HL-60 (cell line): Measurements from ENCODE around the gene RAET1L.
"Not testable (repeated sequence)": the region's sequence is repeated elsewhere in the genome, so short reads cannot be mapped to it uniquely, and the experiment has no call there.

Experiments
- DNase-seq, 2 experiments: peaks; one replicate each; pipeline ENCODE4 v3.0.0-alpha.2; 2010 to 2020; ENCODE audit warnings: low read depth in 1 of 2, low spot score in 1 of 2
- H3K27ac ChIP-seq: fragments of 250-450 bp; sonication (Bioruptor Pico); replicated peaks from 2 replicates; pipeline ENCODE4 v1.5.1; 2020; ENCODE audit warnings: mild to moderate bottlenecking, moderate library complexity
- H3K27me3 ChIP-seq: fragments of 250-450 bp; sonication (Bioruptor Pico); 2 replicates; pipeline ENCODE4 v1.5.1; 2021; ENCODE audit warnings: mild to moderate bottlenecking, moderate library complexity; ENCODE audit not compliant: insufficient read depth, poor library complexity, severe bottlenecking
- H3K4me3 ChIP-seq: replicated peaks from 2 replicates; pipeline ENCODE4 v1.5.1; 2011; ENCODE audit warnings: mild to moderate bottlenecking, control low read depth, low read length; ENCODE audit not compliant: insufficient read depth
- GABPA ChIP-seq: IDR thresholded peaks from 2 replicates; pipeline ENCODE4 v1.6.1; 2012; ENCODE audit warnings: low read depth
- POLR2AphosphoS5 ChIP-seq: IDR thresholded peaks from 2 replicates; pipeline ENCODE4 v1.6.1; 2012; ENCODE audit warnings: low read depth
- SPI1 ChIP-seq: IDR thresholded peaks from 2 replicates; pipeline ENCODE4 v1.6.1; 2012; ENCODE audit warnings: low read depth, mild to moderate bottlenecking, borderline replicate concordance
- TF ChIP-seq, protein P1 (sequence below): IDR thresholded peaks from one replicate; pipeline ENCODE4 v1.5.1; 2011; ENCODE audit warnings: low read length, control low read depth, inconsistent platforms; ENCODE audit not compliant: insufficient read depth
- TF ChIP-seq, protein P2 (sequence below): IDR thresholded peaks from 2 replicates; pipeline ENCODE4 v1.6.1; 2012; ENCODE audit warnings: low read depth; ENCODE audit not compliant: insufficient replicate concordance

RAET1L gene

DNA sequence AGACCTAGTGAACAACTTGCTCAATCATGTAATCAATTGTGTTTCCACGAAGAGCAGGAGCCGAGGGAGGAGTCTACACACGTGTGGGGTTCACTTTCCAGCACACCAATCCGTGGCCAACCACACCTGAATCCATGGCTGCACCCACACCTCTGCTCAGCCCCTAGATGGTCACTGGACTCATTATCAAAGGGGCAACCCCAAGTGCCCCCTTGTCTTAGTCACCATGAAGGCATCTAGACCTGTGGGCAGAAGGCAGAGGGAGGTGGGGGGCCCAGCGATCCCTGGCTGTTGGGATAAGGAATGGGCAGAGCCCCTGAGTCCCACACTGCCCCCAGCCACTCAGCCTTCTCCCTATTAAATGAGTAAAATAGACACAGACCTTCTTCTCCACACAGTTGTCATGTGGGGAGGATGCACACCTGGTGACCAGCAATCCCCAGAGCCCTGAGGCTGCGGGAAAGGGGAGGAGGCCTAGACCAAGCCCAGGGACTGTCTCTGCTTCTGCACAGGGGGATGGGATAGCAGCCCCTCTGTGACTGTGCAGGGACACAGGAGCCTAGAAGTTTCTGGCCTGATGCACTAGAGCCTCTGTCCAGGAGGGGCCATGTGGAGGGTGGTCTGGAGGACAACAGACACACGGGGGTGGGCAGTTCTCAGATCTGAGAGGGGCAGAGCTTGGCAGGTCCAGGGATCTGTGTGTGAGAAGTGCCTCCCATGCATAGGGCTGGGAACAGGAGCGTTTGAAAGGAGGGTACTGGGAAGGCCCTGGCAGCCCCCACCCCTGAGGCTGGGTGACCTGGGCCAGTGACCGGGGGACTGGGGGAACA is 1.9 kb upstream of the RAET1L start:
- TF ChIP-seq GABPA (no peak), SPI1 (no peak), POLR2AphosphoS5 (no peak)
- TF ChIP-seq, protein P1, sequence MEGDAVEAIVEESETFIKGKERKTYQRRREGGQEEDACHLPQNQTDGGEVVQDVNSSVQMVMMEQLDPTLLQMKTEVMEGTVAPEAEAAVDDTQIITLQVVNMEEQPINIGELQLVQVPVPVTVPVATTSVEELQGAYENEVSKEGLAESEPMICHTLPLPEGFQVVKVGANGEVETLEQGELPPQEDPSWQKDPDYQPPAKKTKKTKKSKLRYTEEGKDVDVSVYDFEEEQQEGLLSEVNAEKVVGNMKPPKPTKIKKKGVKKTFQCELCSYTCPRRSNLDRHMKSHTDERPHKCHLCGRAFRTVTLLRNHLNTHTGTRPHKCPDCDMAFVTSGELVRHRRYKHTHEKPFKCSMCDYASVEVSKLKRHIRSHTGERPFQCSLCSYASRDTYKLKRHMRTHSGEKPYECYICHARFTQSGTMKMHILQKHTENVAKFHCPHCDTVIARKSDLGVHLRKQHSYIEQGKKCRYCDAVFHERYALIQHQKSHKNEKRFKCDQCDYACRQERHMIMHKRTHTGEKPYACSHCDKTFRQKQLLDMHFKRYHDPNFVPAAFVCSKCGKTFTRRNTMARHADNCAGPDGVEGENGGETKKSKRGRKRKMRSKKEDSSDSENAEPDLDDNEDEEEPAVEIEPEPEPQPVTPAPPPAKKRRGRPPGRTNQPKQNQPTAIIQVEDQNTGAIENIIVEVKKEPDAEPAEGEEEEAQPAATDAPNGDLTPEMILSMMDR = no peak
- TF ChIP-seq, protein P2, sequence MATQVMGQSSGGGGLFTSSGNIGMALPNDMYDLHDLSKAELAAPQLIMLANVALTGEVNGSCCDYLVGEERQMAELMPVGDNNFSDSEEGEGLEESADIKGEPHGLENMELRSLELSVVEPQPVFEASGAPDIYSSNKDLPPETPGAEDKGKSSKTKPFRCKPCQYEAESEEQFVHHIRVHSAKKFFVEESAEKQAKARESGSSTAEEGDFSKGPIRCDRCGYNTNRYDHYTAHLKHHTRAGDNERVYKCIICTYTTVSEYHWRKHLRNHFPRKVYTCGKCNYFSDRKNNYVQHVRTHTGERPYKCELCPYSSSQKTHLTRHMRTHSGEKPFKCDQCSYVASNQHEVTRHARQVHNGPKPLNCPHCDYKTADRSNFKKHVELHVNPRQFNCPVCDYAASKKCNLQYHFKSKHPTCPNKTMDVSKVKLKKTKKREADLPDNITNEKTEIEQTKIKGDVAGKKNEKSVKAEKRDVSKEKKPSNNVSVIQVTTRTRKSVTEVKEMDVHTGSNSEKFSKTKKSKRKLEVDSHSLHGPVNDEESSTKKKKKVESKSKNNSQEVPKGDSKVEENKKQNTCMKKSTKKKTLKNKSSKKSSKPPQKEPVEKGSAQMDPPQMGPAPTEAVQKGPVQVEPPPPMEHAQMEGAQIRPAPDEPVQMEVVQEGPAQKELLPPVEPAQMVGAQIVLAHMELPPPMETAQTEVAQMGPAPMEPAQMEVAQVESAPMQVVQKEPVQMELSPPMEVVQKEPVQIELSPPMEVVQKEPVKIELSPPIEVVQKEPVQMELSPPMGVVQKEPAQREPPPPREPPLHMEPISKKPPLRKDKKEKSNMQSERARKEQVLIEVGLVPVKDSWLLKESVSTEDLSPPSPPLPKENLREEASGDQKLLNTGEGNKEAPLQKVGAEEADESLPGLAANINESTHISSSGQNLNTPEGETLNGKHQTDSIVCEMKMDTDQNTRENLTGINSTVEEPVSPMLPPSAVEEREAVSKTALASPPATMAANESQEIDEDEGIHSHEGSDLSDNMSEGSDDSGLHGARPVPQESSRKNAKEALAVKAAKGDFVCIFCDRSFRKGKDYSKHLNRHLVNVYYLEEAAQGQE = no peak
- Histone ChIP-seq H3K4me3 (no peak overlapping the region), H3K27ac (no peak overlapping the region), H3K27me3 (peaks cover 16% of the 10 kb centered on the region)
- DNase-seq = no peak

DNA sequence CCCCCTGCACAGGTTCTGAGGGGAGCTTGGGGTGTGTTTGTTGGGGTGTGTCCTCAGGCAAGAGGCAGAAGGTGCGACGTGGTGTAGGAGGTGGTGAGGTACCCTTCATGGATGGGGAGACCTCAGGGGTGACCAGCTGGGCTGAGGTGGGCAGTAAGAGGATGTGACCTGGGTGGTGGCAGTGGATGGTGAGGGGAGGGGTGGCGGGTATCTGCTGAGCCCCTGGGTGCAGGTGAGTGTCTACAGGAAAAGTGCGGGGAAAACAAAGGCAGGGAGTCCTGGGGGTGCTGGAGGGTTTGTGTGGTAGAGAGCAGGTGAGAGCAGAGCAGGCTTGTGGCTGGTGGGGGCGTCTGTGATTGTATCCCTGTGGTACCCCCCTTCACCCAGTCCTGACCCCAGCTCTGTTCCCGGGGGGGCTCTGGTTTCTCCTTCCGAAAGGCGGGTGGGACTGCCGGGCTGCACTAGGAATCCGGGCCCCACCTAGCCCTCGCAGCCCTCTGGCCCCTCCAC is 631 bp downstream of the RAET1L start:
- H3K4me3 ChIP-seq = no peak overlapping the region

DNA sequence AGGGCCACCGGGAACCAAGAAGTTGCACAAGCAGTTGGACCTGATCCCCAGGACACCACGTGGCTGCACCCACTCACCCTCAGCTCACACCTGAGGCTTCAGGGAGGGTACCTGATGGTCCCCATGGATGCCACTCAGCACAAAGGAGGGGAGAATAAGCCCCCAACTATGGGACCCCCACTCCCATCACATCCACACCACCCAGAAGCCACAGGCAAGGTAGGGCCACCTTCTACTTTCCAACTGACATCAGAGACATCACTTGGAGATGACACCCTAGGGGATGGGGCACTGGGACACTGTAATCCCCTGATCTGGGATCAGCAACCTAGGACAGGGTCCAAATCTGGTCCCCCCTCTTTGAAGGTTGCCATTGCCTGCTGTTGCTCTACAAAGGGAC is 1.3 kb downstream of the RAET1L start:
- peaks cover 16% of the 10 kb centered on the region for H3K27me3 ChIP-seq
- not testable (repeated sequence) for H3K27ac ChIP-seq, DNase-seq, H3K4me3 ChIP-seq

More for the DNA sequence above, 631 bp downstream of the RAET1L start:
- no peak for TF ChIP-seq GABPA
- no peak for TF ChIP-seq POLR2AphosphoS5
- TF ChIP-seq, protein P2 = no peak
- TF ChIP-seq, protein P1 = no peak
- no peak for TF ChIP-seq SPI1
- no peak overlapping the region for H3K27ac ChIP-seq
- H3K27me3 ChIP-seq = peaks cover 16% of the 10 kb centered on the region
- DNase-seq = no peak

DNA sequence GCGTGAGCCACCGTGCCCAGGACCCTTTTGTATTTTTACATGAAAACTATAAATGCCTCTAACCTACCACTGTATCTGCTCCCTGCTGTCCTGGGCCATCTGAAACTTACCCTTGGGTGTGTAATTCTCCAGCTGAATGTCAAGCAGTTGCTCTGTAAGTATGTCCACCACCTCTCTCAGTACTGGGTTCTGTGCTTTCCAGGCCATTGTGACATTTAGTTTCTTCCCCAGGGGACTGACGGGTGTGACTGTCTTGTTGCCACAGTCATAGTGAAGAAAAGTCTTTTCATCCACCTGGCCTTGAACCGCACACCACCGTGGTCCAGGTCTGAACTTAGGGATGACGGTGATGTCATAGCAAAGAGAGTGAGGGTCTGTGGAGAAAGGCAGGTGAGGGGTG is 3.5 kb downstream of the RAET1L start:
- H3K27ac ChIP-seq, H3K4me3 ChIP-seq, DNase-seq: not testable (repeated sequence)
- H3K27me3 ChIP-seq = peaks cover 19% of the 10 kb centered on the region
